ENCODE results near the gene LGALS8.

- TF ChIP-seq EP300 (IDR thresholded peaks at IDR 0.05; ENCODE audit: borderline replicate concordance) (no peak), RAD21 (IDR thresholded peaks at IDR 0.05; ENCODE audit: low read depth) (no peak), ZBTB7A (IDR thresholded peaks at IDR 0.05; ENCODE audit: low read depth) (no peak), TAF1 (IDR thresholded peaks at IDR 0.05; ENCODE audit: low read depth) (no peak), TEAD4 (IDR thresholded peaks at IDR 0.05) (no peak), FOXM1 (IDR thresholded peaks at IDR 0.05; ENCODE audit: borderline replicate concordance, low read depth) (no peak), YY1 (IDR thresholded peaks at IDR 0.05; ENCODE audit: low read depth) (no peak), CEBPB (IDR thresholded peaks at IDR 0.05) (no peak), CREB1 (IDR thresholded peaks at IDR 0.05; ENCODE audit: low read depth) (no peak), NFIC (IDR thresholded peaks at IDR 0.05) (no peak), USF1 (IDR thresholded peaks at IDR 0.05) (no peak), TCF12 (IDR thresholded peaks at IDR 0.05; ENCODE audit: low read depth) (no peak)
- TF ChIP-seq, protein P1, sequence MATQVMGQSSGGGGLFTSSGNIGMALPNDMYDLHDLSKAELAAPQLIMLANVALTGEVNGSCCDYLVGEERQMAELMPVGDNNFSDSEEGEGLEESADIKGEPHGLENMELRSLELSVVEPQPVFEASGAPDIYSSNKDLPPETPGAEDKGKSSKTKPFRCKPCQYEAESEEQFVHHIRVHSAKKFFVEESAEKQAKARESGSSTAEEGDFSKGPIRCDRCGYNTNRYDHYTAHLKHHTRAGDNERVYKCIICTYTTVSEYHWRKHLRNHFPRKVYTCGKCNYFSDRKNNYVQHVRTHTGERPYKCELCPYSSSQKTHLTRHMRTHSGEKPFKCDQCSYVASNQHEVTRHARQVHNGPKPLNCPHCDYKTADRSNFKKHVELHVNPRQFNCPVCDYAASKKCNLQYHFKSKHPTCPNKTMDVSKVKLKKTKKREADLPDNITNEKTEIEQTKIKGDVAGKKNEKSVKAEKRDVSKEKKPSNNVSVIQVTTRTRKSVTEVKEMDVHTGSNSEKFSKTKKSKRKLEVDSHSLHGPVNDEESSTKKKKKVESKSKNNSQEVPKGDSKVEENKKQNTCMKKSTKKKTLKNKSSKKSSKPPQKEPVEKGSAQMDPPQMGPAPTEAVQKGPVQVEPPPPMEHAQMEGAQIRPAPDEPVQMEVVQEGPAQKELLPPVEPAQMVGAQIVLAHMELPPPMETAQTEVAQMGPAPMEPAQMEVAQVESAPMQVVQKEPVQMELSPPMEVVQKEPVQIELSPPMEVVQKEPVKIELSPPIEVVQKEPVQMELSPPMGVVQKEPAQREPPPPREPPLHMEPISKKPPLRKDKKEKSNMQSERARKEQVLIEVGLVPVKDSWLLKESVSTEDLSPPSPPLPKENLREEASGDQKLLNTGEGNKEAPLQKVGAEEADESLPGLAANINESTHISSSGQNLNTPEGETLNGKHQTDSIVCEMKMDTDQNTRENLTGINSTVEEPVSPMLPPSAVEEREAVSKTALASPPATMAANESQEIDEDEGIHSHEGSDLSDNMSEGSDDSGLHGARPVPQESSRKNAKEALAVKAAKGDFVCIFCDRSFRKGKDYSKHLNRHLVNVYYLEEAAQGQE (IDR thresholded peaks at IDR 0.05; ENCODE audit: low read depth) = no peak
- TF ChIP-seq, protein P2, sequence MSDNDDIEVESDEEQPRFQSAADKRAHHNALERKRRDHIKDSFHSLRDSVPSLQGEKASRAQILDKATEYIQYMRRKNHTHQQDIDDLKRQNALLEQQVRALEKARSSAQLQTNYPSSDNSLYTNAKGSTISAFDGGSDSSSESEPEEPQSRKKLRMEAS (IDR thresholded peaks at IDR 0.05) = no peak
Measured at GRCh38 chr1:236545621-236546169, 21.9 kb downstream of the LGALS8 start.

All from Ishikawa (cell line).